LNCAP (cell line): Measurements from ENCODE around the gene KRT4.

Source experiments
- TF ChIP-seq, protein P1 (sequence below): fragments of 450-650 bp; IDR thresholded peaks from 2 replicates; pipeline ENCODE4 v1.5.1; 2017; ENCODE audit warnings: mild to moderate bottlenecking

The KRT4 gene

DNA sequence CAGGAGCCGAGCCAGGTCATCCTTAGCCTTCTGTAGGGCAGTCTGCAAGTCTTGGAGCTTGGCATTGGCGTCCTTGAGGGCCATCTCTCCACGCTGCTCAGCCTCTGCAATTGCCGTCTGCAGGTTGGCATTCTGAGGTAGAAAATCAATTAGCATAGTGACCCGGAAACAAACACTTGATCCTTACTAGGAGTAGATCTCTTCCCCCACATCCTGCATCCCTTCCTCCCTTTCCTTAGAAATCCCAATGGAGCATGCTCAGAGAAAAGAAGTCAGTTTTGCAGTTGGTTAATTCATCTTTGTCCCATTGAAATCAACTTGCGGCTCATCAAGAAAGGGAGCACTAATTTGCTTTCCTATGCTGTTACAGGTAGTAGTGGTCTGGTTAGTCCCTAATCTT is 42.8 kb downstream of the KRT4 start:
- TF ChIP-seq, protein P1, sequence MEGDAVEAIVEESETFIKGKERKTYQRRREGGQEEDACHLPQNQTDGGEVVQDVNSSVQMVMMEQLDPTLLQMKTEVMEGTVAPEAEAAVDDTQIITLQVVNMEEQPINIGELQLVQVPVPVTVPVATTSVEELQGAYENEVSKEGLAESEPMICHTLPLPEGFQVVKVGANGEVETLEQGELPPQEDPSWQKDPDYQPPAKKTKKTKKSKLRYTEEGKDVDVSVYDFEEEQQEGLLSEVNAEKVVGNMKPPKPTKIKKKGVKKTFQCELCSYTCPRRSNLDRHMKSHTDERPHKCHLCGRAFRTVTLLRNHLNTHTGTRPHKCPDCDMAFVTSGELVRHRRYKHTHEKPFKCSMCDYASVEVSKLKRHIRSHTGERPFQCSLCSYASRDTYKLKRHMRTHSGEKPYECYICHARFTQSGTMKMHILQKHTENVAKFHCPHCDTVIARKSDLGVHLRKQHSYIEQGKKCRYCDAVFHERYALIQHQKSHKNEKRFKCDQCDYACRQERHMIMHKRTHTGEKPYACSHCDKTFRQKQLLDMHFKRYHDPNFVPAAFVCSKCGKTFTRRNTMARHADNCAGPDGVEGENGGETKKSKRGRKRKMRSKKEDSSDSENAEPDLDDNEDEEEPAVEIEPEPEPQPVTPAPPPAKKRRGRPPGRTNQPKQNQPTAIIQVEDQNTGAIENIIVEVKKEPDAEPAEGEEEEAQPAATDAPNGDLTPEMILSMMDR, result no peak

GRCh38 chr12:52769946-52770345 is 44.0 kb downstream of the KRT4 start:
- TF ChIP-seq, protein P1, result no peak

DNA sequence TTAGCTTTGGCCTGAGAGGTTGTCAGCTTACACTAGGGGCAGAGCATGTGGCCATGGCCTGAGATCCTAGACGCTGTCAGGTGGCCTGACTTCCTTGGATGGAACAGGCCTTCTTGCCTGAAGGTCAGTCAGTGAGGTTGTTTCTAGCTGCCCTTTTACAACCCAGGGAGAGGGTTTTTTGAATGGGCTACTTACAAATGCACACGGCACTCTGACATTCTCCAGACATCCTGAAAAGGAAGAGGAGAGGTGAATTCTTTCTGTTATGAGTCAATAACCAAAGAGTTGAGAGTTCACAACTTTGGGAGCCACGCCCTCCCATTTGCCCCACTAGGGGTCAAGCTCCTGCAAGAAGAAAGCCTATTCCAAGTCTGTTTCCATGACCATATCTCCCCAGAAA is 44.6 kb downstream of the KRT4 start:
- TF ChIP-seq, protein P1, result no peak

DNA sequence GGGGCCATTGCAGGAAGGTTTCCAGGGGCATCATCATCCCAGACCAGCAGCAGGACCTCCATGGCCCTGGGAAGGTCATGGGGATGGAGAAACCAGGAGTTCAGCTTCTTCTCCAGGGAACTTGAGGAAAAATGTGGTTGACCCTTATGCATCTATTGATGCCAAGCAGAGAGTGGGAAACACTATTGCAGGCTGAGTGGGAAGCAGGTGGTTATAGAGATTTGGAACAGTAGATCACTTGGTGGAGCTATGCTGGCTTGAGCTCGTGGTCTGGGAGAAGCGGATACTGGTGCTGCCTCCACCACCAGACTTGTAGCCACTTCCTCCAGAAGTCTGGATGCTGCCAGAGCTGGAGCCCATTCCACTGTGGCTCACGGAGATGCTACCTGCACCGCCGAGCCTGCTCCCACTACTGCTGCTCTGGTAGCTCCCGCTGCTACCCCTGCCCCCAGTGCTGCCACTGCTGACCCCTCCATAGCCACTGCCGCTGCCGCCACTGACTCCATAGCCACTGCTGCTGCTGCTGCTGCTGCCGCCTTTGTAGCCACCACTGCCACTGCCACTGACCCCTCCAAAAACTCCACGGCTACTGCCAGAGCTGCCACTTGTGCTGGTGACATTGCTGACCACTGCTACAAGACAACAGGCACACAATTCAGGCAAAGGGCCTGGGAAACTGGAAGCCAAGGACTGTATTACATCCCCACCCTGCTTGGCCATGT is 45.3 kb downstream of the KRT4 start:
- TF ChIP-seq, protein P1, result no peak

DNA sequence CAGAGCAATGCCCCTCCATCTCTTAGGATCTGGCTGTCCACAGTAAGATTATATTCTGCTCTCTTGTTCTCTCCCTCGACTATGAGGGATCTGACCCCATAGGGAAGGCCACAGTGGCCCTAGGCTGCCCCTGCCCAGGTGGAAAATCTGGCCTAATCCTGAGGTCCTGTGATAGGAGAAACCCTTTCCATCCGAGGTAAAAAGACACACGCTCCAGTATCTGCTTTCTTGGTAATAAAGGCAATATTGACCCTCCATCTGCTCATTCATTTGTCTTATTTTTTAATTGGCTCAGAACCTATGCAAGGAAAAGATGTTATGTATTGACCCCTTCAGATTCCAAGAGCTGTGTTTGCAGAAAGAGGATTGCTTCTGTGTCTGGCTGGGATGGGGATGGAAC is 46.5 kb downstream of the KRT4 start:
- TF ChIP-seq, protein P1, result no peak

GRCh38 chr12:52767020-52767379 is 46.9 kb downstream of the KRT4 start:
- TF ChIP-seq, protein P1, result no peak

DNA sequence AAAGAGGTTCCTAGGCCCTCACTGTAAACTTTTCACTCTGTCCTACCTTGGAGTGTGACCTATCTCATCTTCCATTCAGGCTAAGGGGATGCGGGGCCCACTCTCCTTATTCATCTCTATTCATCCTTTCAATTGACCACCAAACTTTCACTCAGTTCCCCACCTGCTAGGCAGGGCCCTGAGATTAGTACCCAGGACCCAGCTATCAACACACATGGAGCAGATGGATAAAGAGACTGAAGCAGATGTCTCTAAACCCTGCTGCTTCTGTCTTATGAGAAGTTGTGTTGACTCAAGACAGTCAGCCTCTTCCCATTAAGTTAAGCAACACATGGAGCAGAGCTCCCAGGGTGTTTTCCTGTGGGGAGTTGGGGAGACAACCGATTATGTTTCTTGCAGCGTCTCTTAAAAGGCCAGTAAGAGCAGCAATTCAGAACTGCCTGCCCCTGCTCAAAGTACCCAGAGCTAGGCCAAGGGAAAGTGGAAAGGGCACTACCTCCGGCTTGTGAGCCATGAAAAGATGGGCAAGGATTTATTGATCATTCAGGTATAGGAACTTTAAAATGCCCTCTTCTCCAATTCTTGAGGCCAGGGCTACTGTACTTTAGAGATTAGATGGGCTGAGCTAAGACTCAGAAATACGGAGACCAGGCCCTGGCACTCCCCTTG is 47.4 kb downstream of the KRT4 start:
- TF ChIP-seq, protein P1, result no peak
